Mammary epithelial cell (primary cell): Measurements from ENCODE around the gene NCAM2.

Experiments used
- EZH2 ChIP-seq: IDR thresholded peaks from 2 replicates; pipeline ENCODE4 v1.6.1; 2012; ENCODE audit warnings: low read length, inconsistent platforms, borderline replicate concordance
- TF ChIP-seq, protein P1 (sequence below), 2 donors: IDR thresholded peaks in 1 of 2; conservative IDR thresholded peaks in 1 of 2; 2 replicates each; pipeline ENCODE4 v1.5.1; 2011 to 2012; ENCODE audit warnings: inconsistent platforms in 2 of 2, low read length in 2 of 2, mild to moderate bottlenecking in 2 of 2, control low read depth in 1 of 2, low read depth in 1 of 2; ENCODE audit not compliant: insufficient read depth in 1 of 2; ENCODE audit errors: extremely low read depth in 1 of 2

DNA sequence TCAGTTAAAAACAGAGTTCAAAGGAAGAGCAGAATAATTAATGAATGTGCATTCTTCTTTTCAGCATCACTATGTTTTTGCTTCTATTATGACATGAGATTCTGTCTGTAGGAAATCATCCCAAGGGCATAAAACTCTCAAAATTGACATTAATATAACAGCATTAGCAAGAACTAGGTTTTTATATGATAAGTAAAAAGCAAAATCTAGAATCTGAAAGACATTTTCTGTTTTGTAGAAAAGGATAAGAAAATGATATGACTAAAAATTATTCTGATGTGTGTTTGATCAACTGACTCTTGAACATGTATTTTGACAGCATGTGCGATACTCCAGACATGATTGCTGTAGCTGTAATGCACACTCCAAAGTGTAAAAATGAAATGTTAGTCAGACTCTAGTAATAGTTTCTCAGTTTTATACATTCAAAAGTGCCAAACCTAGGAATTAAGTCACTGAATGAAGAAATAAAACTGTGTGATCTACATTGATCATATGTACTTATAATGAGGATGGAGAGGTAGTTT is 197.3 kb downstream of the NCAM2 start:
- TF ChIP-seq, protein P1, sequence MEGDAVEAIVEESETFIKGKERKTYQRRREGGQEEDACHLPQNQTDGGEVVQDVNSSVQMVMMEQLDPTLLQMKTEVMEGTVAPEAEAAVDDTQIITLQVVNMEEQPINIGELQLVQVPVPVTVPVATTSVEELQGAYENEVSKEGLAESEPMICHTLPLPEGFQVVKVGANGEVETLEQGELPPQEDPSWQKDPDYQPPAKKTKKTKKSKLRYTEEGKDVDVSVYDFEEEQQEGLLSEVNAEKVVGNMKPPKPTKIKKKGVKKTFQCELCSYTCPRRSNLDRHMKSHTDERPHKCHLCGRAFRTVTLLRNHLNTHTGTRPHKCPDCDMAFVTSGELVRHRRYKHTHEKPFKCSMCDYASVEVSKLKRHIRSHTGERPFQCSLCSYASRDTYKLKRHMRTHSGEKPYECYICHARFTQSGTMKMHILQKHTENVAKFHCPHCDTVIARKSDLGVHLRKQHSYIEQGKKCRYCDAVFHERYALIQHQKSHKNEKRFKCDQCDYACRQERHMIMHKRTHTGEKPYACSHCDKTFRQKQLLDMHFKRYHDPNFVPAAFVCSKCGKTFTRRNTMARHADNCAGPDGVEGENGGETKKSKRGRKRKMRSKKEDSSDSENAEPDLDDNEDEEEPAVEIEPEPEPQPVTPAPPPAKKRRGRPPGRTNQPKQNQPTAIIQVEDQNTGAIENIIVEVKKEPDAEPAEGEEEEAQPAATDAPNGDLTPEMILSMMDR (conservative IDR thresholded peaks at IDR 0.05 in 1 of 2, IDR thresholded peaks at IDR 0.05 in 1 of 2; ENCODE audit: extremely low read depth in 1 of 2, insufficient read depth in 1 of 2, low read depth in 1 of 2, low read length in 2 of 2), result no peak
- TF ChIP-seq EZH2, result no peak
